Measurements from ENCODE around the gene PNKP. TPM values are rescaled to one million over a fixed set of nuclear protein-coding genes. Genes with fewer than 3 reads are reported as not detected.
A peak's percentile ranks its signal among the peaks of the same experiment; 100 is the strongest.

The PNKP gene
- total and polyA plus RNA-seq, 9 of the 15 experiments (the other 6 are each of a cell fraction or from before 2014, with no cell fraction given): 2.8 to 85.4 (median 25.3) TPM

- Histone ChIP-seq H4K20me1 (replicated peaks; ENCODE audit: control insufficient read depth, insufficient read depth, low read length) (no peaks in the 10 kb centered on the region), H3K27me3 (ENCODE audit: control insufficient read depth in 2 of 2, insufficient read depth in 2 of 2, low read length in 2 of 2) (no peaks in the 10 kb centered on the region), H3K27ac (ENCODE audit: extremely low read depth, low read depth, low read length) (no peak overlapping the region), H3K79me2 (ENCODE audit: control insufficient read depth, insufficient read depth, low read length) (peaks cover 4% of the 10 kb centered on the region), H3K36me3 (ENCODE audit: control insufficient read depth, insufficient read depth, low read length) (peaks cover 55% of the 10 kb centered on the region), H3K4me2 (ENCODE audit: insufficient read depth, low read length) (no peak overlapping the region), H3K9me3 (replicated peaks; ENCODE audit: control insufficient read depth, insufficient read depth, low read depth, low read length) (no peaks in the 10 kb centered on the region), H3K4me1 (replicated peaks in 1 of 2; ENCODE audit: control insufficient read depth in 2 of 2, insufficient read depth in 2 of 2, low read length in 2 of 2) (peaks cover 6 to 61% of the 10 kb centered on the region in 2 experiments; a peak in 3 of 5 replicates), H2AFZ (ENCODE audit: low read depth, low read length) (no peak overlapping the region), H3K4me3 (no peak overlapping the region), H3K9ac (ENCODE audit: insufficient read depth in 1 of 2, low read depth in 2 of 2, low read length in 2 of 2) (no peak overlapping the region), H3K9me1 (ENCODE audit: control insufficient read depth, insufficient read depth, low read length) (no peaks in the 10 kb centered on the region)
- POLR2A ChIA-PET: no interaction called here
- no peak for ATAC-seq
- no TSS peak for BruUV-seq (replicated peaks)
- intact Hi-C loops (cut with micrococcal nuclease) (no loop called here), in situ Hi-C loops (cut with MboI) (no loop called here)
- DNase-seq (ENCODE audit: extremely low read depth in 1 of 4, low spot score in 3 of 4): no peak
- 100% methylated on average over 8 of the region's 14 CpGs for WGBS (ENCODE audit: insufficient coverage, low coverage, missing lambda C conversion rate)
- no peak for TF ChIP-seq MTA2 (IDR thresholded peaks at IDR 0.05; ENCODE audit: low read depth)
- no peak for TF ChIP-seq ZBTB7A (IDR thresholded peaks at IDR 0.05; ENCODE audit: borderline replicate concordance, control insufficient read depth, low read depth, low read length)
- peak; percentile 14; the same call in 1 of the 2 replicates for TF ChIP-seq POLR2G (IDR thresholded peaks at IDR 0.05; ENCODE audit: low read depth, low read length)
- 0 out of 2 replicates have a peak, but pooled peaks have one; percentile 18 for TF ChIP-seq RBFOX2 (IDR thresholded peaks at IDR 0.05; ENCODE audit: low read depth, low read length)
- no peak for TF ChIP-seq RBM25 (IDR thresholded peaks at IDR 0.05; ENCODE audit: low read depth, low read length, severe bottlenecking)
- FAIRE-seq: no peak
- CTCF ChIA-PET (ENCODE audit: low intra/inter-chr PET ratio): no interaction called here
Observed at GRCh38 chr19:49882643-49883042, 15.3 kb upstream of the PNKP start.
